WTC11 (cell line): ENCODE results near the gene UCK1.

ENCODE experiments used
- CREB1 ChIP-seq: sonication (generic); formaldehyde crosslinking; IDR thresholded peaks from 2 replicates; pipeline ENCODE4 v1.8.0; 2023; ENCODE audit warnings: mild to moderate bottlenecking, missing genetic modification reagents
- CTCF ChIP-seq: fragments of 200-600 bp; IDR thresholded peaks from 2 replicates; pipeline ENCODE4 v1.8.0; 2022; ENCODE audit warnings: antibody characterized with exemption
- FOXK1 ChIP-seq: sonication (generic); formaldehyde crosslinking; IDR thresholded peaks from 2 replicates; pipeline ENCODE4 v1.8.0; 2022; ENCODE audit warnings: mild to moderate bottlenecking, moderate library complexity, missing genetic modification reagents
- ZNF121 ChIP-seq: sonication (generic); formaldehyde crosslinking; IDR thresholded peaks from 2 replicates; pipeline ENCODE4 v1.8.0; 2023; ENCODE audit warnings: missing genetic modification reagents
- ZNF423 ChIP-seq: fragments of 250-450 bp; sonication (Bioruptor Pico); IDR thresholded peaks from 2 replicates; pipeline ENCODE4 v2.1.2; 2022; ENCODE audit warnings: mild to moderate bottlenecking, moderate library complexity

GRCh38 chr9:131579789-131580211 is 48.7 kb upstream of the UCK1 start:
- TF ChIP-seq ZNF121 (CRISPR knock-in tag), result no peak
- no peak for TF ChIP-seq ZNF423
- TF ChIP-seq CTCF, result no peak
- no peak for TF ChIP-seq CREB1
- TF ChIP-seq FOXK1 (CRISPR knock-in tag), result no peak
